IgD-negative memory B cell (primary cell): Measurements from ENCODE around the gene PANX2. TPM values are rescaled to one million over a fixed set of nuclear protein-coding genes. Genes with fewer than 3 reads are reported as not detected.
"Not testable (repeated sequence)": the region's sequence is repeated elsewhere in the genome, so short reads cannot be mapped to it uniquely, and the experiment has no call there.

Experiments
- H3K27ac Mint-ChIP-seq, 3 donors: one replicate each; pipeline ENCODE4 v1.8.0; 2020 to 2022; ENCODE audit warnings: mild to moderate bottlenecking in 3 of 3, mixed read lengths in 3 of 3, moderate library complexity in 1 of 3
- H3K27me3 Mint-ChIP-seq: one replicate; pipeline ENCODE4 v1.8.0; 2021; ENCODE audit warnings: mixed read lengths
- H3K36me3 Mint-ChIP-seq: one replicate; pipeline ENCODE4 v1.8.0; 2020; ENCODE audit warnings: mild to moderate bottlenecking, mixed read lengths
- H3K4me1 Mint-ChIP-seq, 3 donors: one replicate each; pipeline ENCODE4 v1.8.0; 2020 to 2022; ENCODE audit warnings: mixed read lengths in 3 of 3, mild to moderate bottlenecking in 1 of 3
- H3K4me3 Mint-ChIP-seq, 4 donors: one replicate each; pipeline ENCODE4 v1.8.0; 2020 to 2022; ENCODE audit warnings: mild to moderate bottlenecking in 4 of 4, mixed read lengths in 4 of 4, moderate library complexity in 3 of 4
- H3K9me3 Mint-ChIP-seq, 3 donors: one replicate each; pipeline ENCODE4 v1.8.0; 2020 to 2021; ENCODE audit warnings: mixed read lengths in 3 of 3, mild to moderate bottlenecking in 1 of 3
- polyA plus RNA-seq: library from polyadenylated mRNA; unstranded; fragments of 300-500 nt; fragmentation: Illumina TruSeq; gene quantifications from one replicate; pipeline ENCODE4 v1.2.3, GENCODE V29; 2021

PANX2 gene
- not detected for polyA plus RNA-seq

- Mint-ChIP-seq H3K4me3 (peak within 1 kb of the TSS in 2 of 4 donors; percentile 39 to 59), H3K27ac (no peak within 1 kb of the TSS), H3K9me3 (no peaks in the 10 kb centered on the region), H3K27me3 (peaks cover 17% of the 10 kb centered on the region), H3K36me3 (no peaks in the 10 kb centered on the region), H3K4me1 (peaks cover 6 to 13% (median 7%) of the 10 kb centered on the region in 3 donors)
Measured at GRCh38 chr22:50170453-50171318, at the start of gene PANX2. Gene PANX2 (plus strand): TSS chr22:50170731. CDS start chr22:50170731, 0 bp downstream.

DNA sequence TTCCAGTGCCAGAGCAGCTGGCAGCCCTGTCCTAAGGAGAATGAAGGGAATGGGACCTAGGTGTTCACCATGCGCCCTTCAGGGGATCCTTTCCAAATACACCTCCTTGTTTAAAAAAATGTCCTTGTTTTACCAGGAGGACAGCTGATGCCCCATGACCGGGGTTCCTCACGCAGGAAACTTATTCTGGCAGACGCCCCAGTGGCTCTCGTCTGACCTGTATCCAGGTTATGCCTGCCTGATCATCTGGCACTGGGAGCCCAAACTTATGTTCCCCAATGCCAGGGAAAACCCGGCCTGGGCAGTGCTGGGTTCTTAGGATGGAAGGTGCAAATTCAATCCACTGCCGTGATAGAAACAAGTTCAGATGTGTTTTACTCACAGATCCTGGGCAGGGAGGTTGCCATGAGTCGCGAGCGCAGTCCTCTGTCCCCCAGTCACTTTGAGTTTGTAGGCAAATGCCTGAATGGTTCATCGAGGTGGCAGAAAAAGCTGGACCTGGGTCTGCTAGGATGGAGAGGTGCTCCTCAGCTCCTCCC is 49.3 kb upstream of the PANX2 start:
- no peak overlapping the region for H3K27ac Mint-ChIP-seq
- H3K4me3 Mint-ChIP-seq: no peak overlapping the region
- H3K36me3 Mint-ChIP-seq: peaks cover 3% of the 10 kb centered on the region
- H3K27me3 Mint-ChIP-seq: peaks cover 14% of the 10 kb centered on the region
- peaks cover 3 to 19% (median 12%) of the 10 kb centered on the region in 3 donors for H3K9me3 Mint-ChIP-seq
- H3K4me1 Mint-ChIP-seq: no peaks in the 10 kb centered on the region

DNA sequence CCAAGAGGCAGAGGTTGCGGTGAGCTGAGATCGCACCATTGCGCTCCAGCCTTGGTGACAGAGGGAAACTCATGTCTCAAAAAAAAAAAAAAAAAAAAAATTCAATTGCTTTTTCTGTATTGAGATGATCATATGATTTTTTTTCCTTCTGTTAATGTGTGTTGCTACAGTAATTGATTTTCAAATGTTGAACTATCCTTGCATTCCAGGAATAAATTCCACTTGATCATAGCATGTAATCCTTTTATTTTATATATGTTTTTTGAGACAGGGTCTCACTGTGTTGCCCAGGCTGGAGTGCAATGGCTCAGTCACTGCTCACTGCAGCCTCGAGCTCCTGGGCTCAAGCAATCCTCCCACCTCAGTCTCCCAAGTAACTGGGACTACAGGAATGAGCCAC is 47.4 kb upstream of the PANX2 start:
- H3K4me1 Mint-ChIP-seq: no peaks in the 10 kb centered on the region
- no peak overlapping the region for H3K4me3 Mint-ChIP-seq
- peaks cover 3% of the 10 kb centered on the region for H3K36me3 Mint-ChIP-seq
- H3K27me3 Mint-ChIP-seq: peaks cover 18% of the 10 kb centered on the region
- H3K9me3 Mint-ChIP-seq: peaks cover 3 to 19% (median 12%) of the 10 kb centered on the region in 3 donors
- H3K27ac Mint-ChIP-seq: no peak overlapping the region

GRCh38 chr22:50125029-50125428 is 45.5 kb upstream of the PANX2 start:
- H3K4me3 Mint-ChIP-seq: no peak overlapping the region

DNA sequence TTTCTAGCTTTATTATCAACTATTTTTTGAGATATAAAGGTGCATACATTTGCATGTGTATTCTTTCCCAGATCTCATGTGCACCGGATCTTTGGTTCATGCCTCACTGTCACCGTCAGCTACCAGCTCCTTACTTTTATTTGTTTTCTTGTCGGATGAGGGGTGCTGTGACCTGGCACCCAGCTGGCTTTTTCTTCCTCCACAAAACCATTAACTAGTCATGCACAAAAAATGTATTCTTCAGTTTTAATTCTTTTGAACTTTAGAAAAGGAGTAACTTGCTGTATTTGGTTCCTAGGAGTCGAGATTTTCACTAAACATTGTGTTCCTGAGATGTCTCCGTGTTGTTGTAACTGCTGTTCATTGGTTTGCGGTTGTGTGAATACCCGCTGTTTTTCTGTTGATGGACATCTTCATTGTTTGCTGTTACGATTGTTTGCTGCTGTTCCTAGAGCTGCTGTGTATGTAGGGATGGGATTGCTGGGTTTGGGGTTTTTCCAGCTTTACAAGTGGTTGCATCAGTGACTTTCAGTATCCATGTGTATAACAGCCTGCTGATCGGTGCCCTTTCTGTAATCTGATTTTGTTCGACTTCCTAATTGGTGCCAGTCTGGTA is 41.3 kb upstream of the PANX2 start:
- peaks cover 25% of the 10 kb centered on the region for H3K27me3 Mint-ChIP-seq
- H3K36me3 Mint-ChIP-seq: peaks cover 4% of the 10 kb centered on the region
- peaks cover 3 to 6% (median 3%) of the 10 kb centered on the region in 3 donors for H3K9me3 Mint-ChIP-seq
- no peak overlapping the region for H3K27ac Mint-ChIP-seq
- peaks cover 0 to 1% (median 0%) of the 10 kb centered on the region in 3 donors for H3K4me1 Mint-ChIP-seq
- peak overlapping the region in 1 of 4 donors; percentile 48 for H3K4me3 Mint-ChIP-seq

More at GRCh38 chr22:50125029-50125428, 45.5 kb upstream of the PANX2 start:
- peaks cover 2% of the 10 kb centered on the region for H3K36me3 Mint-ChIP-seq
- H3K27ac Mint-ChIP-seq: no peak overlapping the region
- H3K4me1 Mint-ChIP-seq: no peaks in the 10 kb centered on the region
- peaks cover 17% of the 10 kb centered on the region for H3K27me3 Mint-ChIP-seq
- peaks cover 3 to 19% (median 12%) of the 10 kb centered on the region in 3 donors for H3K9me3 Mint-ChIP-seq

GRCh38 chr22:50131894-50132293 is 38.6 kb upstream of the PANX2 start:
- H3K9me3 Mint-ChIP-seq: peaks cover 0 to 6% (median 2%) of the 10 kb centered on the region in 3 donors
- peaks cover 4% of the 10 kb centered on the region for H3K36me3 Mint-ChIP-seq
- no peak overlapping the region for H3K4me3 Mint-ChIP-seq
- H3K4me1 Mint-ChIP-seq: peaks cover 0 to 1% (median 0%) of the 10 kb centered on the region in 3 donors
- peaks cover 27% of the 10 kb centered on the region for H3K27me3 Mint-ChIP-seq
- H3K27ac Mint-ChIP-seq: no peak overlapping the region

DNA sequence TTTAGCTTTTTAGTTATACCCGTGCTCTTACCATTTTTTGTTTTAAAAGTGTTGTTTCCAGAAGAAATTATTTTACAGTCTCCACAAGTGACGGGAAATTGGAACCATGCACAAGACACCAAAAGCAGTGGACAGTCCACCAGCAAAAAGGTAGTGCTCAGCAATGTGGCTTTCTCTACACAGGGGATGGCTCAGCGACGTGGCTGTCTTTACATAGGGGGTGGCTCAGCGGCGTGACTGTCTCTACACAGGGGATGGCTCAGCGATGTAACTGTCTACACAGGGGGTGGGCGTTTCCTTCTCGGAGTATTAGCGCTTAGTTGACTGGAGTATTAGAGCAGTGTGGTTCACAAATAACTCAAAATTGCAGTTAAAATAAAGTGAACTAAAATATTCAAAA is 36.0 kb upstream of the PANX2 start:
- H3K9me3 Mint-ChIP-seq: peaks cover 0 to 6% (median 2%) of the 10 kb centered on the region in 3 donors
- no peak overlapping the region for H3K4me3 Mint-ChIP-seq
- H3K4me1 Mint-ChIP-seq: peaks cover 0 to 1% (median 0%) of the 10 kb centered on the region in 3 donors
- H3K36me3 Mint-ChIP-seq: peaks cover 4% of the 10 kb centered on the region
- no peak overlapping the region for H3K27ac Mint-ChIP-seq
- peaks cover 26% of the 10 kb centered on the region for H3K27me3 Mint-ChIP-seq

DNA sequence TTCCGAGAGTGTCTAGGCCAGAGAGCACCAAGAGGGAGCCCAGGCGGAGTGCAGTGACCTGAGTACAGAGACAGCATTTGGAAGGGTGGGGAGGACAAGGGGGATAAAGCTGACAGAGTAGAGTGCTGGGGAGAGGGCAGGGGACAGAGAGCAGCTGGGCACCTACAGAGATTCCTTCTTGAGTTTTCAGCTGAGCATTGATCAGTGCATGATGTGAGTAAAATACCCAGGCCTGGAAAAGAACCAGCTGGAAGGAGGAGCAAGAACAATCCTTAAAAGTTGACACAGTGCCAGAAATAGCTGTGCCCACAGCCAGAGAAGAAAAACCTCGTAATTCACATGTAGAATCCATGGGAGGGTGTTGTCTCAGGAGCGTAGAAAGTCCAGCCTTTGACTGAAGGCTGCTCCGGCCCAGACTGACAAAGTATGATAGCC is 33.9 kb upstream of the PANX2 start:
- peaks cover 0 to 2% (median 2%) of the 10 kb centered on the region in 3 donors for H3K9me3 Mint-ChIP-seq
- H3K4me3 Mint-ChIP-seq: no peak overlapping the region
- H3K36me3 Mint-ChIP-seq: peaks cover 2% of the 10 kb centered on the region
- peaks cover 16% of the 10 kb centered on the region for H3K27me3 Mint-ChIP-seq
- no peak overlapping the region for H3K27ac Mint-ChIP-seq
- H3K4me1 Mint-ChIP-seq: peaks cover 0 to 5% (median 0%) of the 10 kb centered on the region in 3 donors

GRCh38 chr22:50137277-50137676 is 33.3 kb upstream of the PANX2 start:
- not testable (repeated sequence) for H3K4me3 Mint-ChIP-seq, H3K27ac Mint-ChIP-seq, H3K4me1 Mint-ChIP-seq, H3K9me3 Mint-ChIP-seq, H3K36me3 Mint-ChIP-seq
- H3K27me3 Mint-ChIP-seq: peaks cover 12% of the 10 kb centered on the region

GRCh38 chr22:50138041-50138440 is 32.5 kb upstream of the PANX2 start:
- H3K36me3 Mint-ChIP-seq: peaks cover under 1% of the 10 kb centered on the region
- no peak overlapping the region for H3K27ac Mint-ChIP-seq
- H3K27me3 Mint-ChIP-seq: peaks cover 10% of the 10 kb centered on the region
- H3K9me3 Mint-ChIP-seq: peaks cover 0 to under 1% (median 0%) of the 10 kb centered on the region in 3 donors
- peaks cover 0 to 4% (median 0%) of the 10 kb centered on the region in 3 donors for H3K4me1 Mint-ChIP-seq
- H3K4me3 Mint-ChIP-seq: no peak overlapping the region

- H3K27me3 Mint-ChIP-seq: peaks cover 9% of the 10 kb centered on the region
- H3K4me1 Mint-ChIP-seq: peaks cover 0 to 4% (median 0%) of the 10 kb centered on the region in 3 donors
- no peaks in the 10 kb centered on the region for H3K9me3 Mint-ChIP-seq
- H3K36me3 Mint-ChIP-seq: no peaks in the 10 kb centered on the region
- no peak overlapping the region for H3K4me3 Mint-ChIP-seq
- no peak overlapping the region for H3K27ac Mint-ChIP-seq
Measured at GRCh38 chr22:50138988-50139387, 31.5 kb upstream of the PANX2 start.

GRCh38 chr22:50139843-50140415 is 30.6 kb upstream of the PANX2 start:
- Mint-ChIP-seq H3K9me3 (no peaks in the 10 kb centered on the region), H3K36me3 (no peaks in the 10 kb centered on the region), H3K27ac (no peak overlapping the region), H3K27me3 (peaks cover 9% of the 10 kb centered on the region), H3K4me1 (peaks cover 0 to 4% (median 0%) of the 10 kb centered on the region in 3 donors), H3K4me3 (no peak overlapping the region)

- H3K36me3 Mint-ChIP-seq: no peaks in the 10 kb centered on the region
- H3K9me3 Mint-ChIP-seq: no peaks in the 10 kb centered on the region
- peaks cover 0 to 4% (median 0%) of the 10 kb centered on the region in 3 donors for H3K4me1 Mint-ChIP-seq
- H3K27me3 Mint-ChIP-seq: peaks cover 9% of the 10 kb centered on the region
- H3K27ac Mint-ChIP-seq: no peak overlapping the region
- no peak overlapping the region for H3K4me3 Mint-ChIP-seq
Measured at GRCh38 chr22:50140615-50141014, 29.9 kb upstream of the PANX2 start.

- no peaks in the 10 kb centered on the region for H3K9me3 Mint-ChIP-seq
- H3K4me3 Mint-ChIP-seq: no peak overlapping the region
- H3K4me1 Mint-ChIP-seq: peaks cover 0 to 4% (median 0%) of the 10 kb centered on the region in 3 donors
- no peak overlapping the region for H3K27ac Mint-ChIP-seq
- H3K36me3 Mint-ChIP-seq: no peaks in the 10 kb centered on the region
- H3K27me3 Mint-ChIP-seq: peaks cover 6% of the 10 kb centered on the region
Measured at GRCh38 chr22:50141462-50141861, 29.1 kb upstream of the PANX2 start.

- no peak overlapping the region for H3K4me3 Mint-ChIP-seq
- H3K36me3 Mint-ChIP-seq: no peaks in the 10 kb centered on the region
- H3K27ac Mint-ChIP-seq: no peak overlapping the region
- H3K27me3 Mint-ChIP-seq: peaks cover 6% of the 10 kb centered on the region
- no peaks in the 10 kb centered on the region for H3K9me3 Mint-ChIP-seq
- H3K4me1 Mint-ChIP-seq: peaks cover 0 to 4% (median 0%) of the 10 kb centered on the region in 3 donors
Measured at GRCh38 chr22:50141891-50142363, 28.6 kb upstream of the PANX2 start.
